ENCODE results near the gene KIAA1210.
"Not testable (repeated sequence)": the region's sequence is repeated elsewhere in the genome, so short reads cannot be mapped to it uniquely, and the experiment has no call there.

The KIAA1210 gene

DNA sequence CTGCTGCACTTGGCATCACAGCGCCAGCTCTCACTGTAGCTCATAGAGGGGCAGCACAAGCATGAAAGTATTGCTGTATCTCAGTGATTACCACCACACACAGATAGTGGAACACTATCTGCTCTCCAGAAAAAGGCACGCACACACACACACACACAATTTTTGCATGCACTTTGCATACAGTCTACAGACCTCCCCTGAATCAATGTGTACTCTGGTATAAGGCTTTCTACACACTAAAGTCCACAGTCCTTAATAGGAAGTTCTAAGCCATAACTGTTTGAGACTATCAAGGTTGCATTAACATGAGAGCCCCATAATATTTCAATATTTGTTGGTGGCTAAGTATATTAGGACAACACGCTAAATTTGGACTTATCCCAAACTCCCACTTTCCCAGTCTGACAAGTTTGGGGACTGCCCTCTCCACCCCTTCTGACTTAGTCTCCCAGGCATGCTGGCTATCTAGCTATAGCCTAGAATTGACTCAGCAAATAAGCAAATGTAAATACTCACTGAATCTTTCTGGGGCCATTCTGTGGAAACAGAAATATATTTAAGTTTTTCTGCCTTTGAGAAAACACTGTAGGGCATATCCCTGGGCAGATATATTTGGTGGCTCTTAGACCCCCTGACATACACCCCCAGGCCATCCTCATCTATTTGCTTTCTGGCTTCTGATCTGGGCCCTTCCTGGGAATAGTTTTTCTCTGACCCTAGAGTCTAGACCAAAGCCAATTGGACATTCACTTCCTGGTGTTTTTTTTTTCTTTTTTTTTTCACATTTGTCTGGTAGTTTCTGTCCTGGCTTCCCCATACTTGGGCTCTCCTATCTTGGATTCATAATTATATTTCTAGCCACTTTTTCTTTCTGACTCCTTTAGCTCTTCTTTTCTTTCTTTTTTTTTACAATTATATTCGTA, 91.2 kb downstream of the KIAA1210 start:
- no peak for DNase-seq (ENCODE audit: low spot score)

DNA sequence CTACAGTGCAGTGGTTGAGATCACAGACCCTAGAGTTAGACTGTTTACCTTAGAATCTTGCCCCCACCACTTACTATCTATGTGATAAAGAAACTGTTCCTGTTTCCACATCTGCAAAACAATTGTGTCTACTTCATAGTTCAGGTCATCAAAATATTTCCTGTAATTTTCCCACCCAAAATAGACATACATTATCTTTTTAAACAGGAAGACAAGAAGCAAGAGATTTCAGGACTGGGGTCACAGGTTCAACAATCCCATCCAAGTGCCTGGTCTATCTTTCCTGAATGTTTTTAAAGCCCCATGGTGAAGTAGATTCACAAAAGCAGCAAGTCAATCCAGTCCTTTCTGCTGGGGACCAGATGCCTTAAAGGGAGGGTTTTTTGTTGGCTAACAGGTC, 96.6 kb downstream of the KIAA1210 start:
- DNase-seq (ENCODE audit: low spot score) = no peak

GRCh38 chrX:119029656-119030055, 98.0 kb downstream of the KIAA1210 start:
- not testable (repeated sequence) for DNase-seq (ENCODE audit: low spot score)

DNA sequence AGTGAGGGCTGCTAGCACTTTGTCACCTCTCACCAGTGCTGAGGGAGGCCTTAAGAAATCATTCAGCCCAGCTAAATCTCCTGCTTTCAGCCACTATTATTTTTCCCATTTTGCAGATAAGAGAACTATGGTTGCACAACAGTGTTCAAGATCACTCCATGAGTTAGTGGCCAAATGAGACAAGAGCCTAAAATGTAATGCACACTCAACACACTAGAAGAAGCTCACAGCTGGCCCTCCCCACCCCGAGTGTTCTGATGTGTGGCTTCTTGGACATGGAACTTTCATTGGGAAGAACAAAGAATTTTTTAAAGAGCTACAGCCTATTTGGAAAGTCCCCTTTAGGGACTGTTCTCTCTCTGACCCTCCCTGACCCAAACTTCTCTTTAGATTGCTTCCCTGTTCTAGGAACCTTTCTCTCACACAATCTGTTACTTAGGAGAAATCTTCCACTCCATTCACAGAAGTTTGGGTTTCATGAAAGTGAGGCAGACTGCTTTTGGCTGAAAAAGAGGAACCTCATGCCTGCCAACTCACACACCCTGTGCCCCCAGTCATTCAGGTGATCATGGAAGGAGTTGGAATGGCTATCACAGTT, 98.8 kb downstream of the KIAA1210 start:
- no peak for DNase-seq (ENCODE audit: low spot score)
